GM12892 (cell line): ENCODE data around the gene PJVK.

ENCODE experiments used
- POLR2A ChIP-seq: IDR thresholded peaks from 2 replicates; pipeline ENCODE4 v1.6.1; 2011; ENCODE audit warnings: low read depth, low read length, control low read depth
- POLR2AphosphoS5 ChIP-seq: IDR thresholded peaks from 2 replicates; pipeline ENCODE4 v1.6.1; 2011; ENCODE audit warnings: low read depth, low read length, control low read depth
- TAF1 ChIP-seq: IDR thresholded peaks from 2 replicates; pipeline ENCODE4 v1.6.1; 2011; ENCODE audit warnings: low read depth, mild to moderate bottlenecking, control low read depth, low read length, borderline replicate concordance

DNA sequence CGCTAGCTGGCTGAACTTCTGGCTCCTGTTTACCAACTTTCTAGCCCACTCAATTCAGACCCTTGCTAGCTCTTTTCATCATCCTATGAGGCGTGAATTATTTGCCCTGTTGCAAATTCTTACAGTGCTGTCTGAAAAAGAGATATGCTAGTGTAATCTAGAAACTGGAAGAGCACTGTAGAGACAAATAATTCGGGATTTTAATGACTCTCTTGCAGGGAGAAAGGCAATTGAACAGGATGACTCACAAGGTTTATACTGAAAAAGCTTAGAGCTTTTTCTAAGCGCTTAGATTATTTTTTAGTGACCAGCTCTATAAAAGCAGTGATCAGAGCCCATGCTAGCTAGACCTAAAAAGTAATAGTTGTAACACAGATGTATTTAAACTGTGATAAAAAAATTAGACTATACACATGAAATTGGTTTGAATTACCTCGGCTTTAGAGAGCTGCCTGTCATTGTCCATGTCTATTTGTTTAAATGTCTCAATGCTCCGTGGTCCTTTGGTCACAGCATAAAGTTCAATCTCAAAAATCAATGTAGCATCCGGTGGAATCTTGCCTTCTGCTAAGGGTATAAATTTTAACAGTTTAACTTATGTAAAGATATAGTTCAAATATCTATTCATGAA lies 18.2 kb downstream of the PJVK start:
- TF ChIP-seq POLR2AphosphoS5 (no peak), TAF1 (no peak), POLR2A (no peak)
